ENCODE measurements around the gene TBX5.

DNA sequence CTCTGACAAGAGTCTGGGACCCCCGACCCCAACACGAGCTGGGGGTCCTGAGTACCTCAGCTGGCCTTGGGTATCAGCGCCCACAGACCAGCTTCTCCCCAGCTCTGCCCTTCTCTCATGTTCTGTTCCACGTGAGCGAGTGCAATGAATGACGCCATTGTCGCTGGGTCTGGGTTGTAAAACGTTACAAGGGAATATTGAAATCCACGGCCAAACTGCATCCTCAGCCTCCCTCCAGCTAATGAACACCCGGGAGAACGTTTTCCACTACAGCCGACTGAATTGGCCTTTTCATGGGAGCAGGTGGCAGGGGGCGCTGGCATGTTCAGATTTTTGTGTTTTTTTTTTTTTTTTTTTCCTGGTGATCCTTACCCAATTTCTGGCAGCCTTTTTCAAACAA is 34.7 kb downstream of the TBX5 start:
- TF ChIP-seq, protein P1, sequence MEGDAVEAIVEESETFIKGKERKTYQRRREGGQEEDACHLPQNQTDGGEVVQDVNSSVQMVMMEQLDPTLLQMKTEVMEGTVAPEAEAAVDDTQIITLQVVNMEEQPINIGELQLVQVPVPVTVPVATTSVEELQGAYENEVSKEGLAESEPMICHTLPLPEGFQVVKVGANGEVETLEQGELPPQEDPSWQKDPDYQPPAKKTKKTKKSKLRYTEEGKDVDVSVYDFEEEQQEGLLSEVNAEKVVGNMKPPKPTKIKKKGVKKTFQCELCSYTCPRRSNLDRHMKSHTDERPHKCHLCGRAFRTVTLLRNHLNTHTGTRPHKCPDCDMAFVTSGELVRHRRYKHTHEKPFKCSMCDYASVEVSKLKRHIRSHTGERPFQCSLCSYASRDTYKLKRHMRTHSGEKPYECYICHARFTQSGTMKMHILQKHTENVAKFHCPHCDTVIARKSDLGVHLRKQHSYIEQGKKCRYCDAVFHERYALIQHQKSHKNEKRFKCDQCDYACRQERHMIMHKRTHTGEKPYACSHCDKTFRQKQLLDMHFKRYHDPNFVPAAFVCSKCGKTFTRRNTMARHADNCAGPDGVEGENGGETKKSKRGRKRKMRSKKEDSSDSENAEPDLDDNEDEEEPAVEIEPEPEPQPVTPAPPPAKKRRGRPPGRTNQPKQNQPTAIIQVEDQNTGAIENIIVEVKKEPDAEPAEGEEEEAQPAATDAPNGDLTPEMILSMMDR (IDR thresholded peaks at IDR 0.05), result no peak
- TF ChIP-seq POLR2AphosphoS5 (IDR thresholded peaks at IDR 0.05) (no peak), POLR2A (IDR thresholded peaks at IDR 0.05) (no peak)
